HepG2 (cell line): ENCODE measurements around the gene CAPN8. TPM values are rescaled to one million over a fixed set of nuclear protein-coding genes. Genes with fewer than 3 reads are reported as not detected.
A peak's percentile ranks its signal among the peaks of the same experiment; 100 is the strongest.

Experiments
- CCAR2 ChIP-seq: fragments of 200-400 bp; formaldehyde crosslinking; optimal IDR thresholded peaks from 2 replicates; pipeline ENCODE3; 2018; ENCODE audit warnings: low read depth, mild to moderate bottlenecking, low read length, moderate library complexity
- CEBPZ ChIP-seq: IDR thresholded peaks from 2 replicates; pipeline ENCODE4 v1.6.1; 2012; ENCODE audit warnings: low read length, improper control_type of control experiment
- ELF1 ChIP-seq: sonication (generic); formaldehyde crosslinking; IDR thresholded peaks from 2 replicates; pipeline ENCODE4 v1.4.0; 2020; ENCODE audit warnings: missing genetic modification reagents
- JUND ChIP-seq: sonication (generic); formaldehyde crosslinking; IDR thresholded peaks from 2 replicates; pipeline ENCODE4 v1.8.0; 2022; ENCODE audit warnings: mild to moderate bottlenecking, missing genetic modification reagents
- KDM1A ChIP-seq: IDR thresholded peaks from 2 replicates; pipeline ENCODE4 v1.6.1; 2016; ENCODE audit warnings: missing compliant biosample characterization
- MLLT10 ChIP-seq: sonication (generic); formaldehyde crosslinking; IDR thresholded peaks from 2 replicates; pipeline ENCODE4 v1.4.0; 2020; ENCODE audit warnings: missing genetic modification reagents
- MZF1 ChIP-seq: sonication (generic); formaldehyde crosslinking; IDR thresholded peaks from 2 replicates; pipeline ENCODE4 v1.8.1; 2023; ENCODE audit warnings: mild to moderate bottlenecking, missing genetic modification reagents, borderline replicate concordance
- NCOA2 ChIP-seq: sonication (generic); formaldehyde crosslinking; IDR thresholded peaks from 2 replicates; pipeline ENCODE4 v1.8.0; 2022; ENCODE audit warnings: inconsistent platforms
- POGZ ChIP-seq: sonication (generic); formaldehyde crosslinking; IDR thresholded peaks from 2 replicates; pipeline ENCODE4 v1.4.0; 2020; ENCODE audit warnings: mild to moderate bottlenecking, missing genetic modification reagents
- SKI ChIP-seq: fragments of 450-650 bp; IDR thresholded peaks from one replicate; pipeline ENCODE4 v1.6.1; 2018; ENCODE audit warnings: mild to moderate bottlenecking; ENCODE audit not compliant: partially characterized antibody
- UBTF ChIP-seq: sonication (generic); formaldehyde crosslinking; IDR thresholded peaks from 2 replicates; pipeline ENCODE4 v1.4.0; 2020; ENCODE audit warnings: mild to moderate bottlenecking, missing genetic modification reagents
- ZKSCAN5 ChIP-seq: sonication (generic); formaldehyde crosslinking; IDR thresholded peaks from 2 replicates; pipeline ENCODE4 v1.5.1; 2020; ENCODE audit warnings: mild to moderate bottlenecking, missing genetic modification reagents
- ZNF205 ChIP-seq: IDR thresholded peaks from 2 replicates; pipeline ENCODE4 v1.6.1; 2018; ENCODE audit warnings: missing biosample characterization, missing genetic modification reagents
- ZNF296 ChIP-seq: sonication (generic); formaldehyde crosslinking; conservative IDR thresholded peaks from 2 replicates; pipeline ENCODE4 v1.5.0; 2020; ENCODE audit warnings: mild to moderate bottlenecking, missing genetic modification reagents
- ZNF441 ChIP-seq: sonication (generic); formaldehyde crosslinking; IDR thresholded peaks from 2 replicates; pipeline ENCODE4 v1.7.0; 2021; ENCODE audit warnings: missing genetic modification reagents, borderline replicate concordance
- ZNF446 ChIP-seq: sonication (generic); formaldehyde crosslinking; IDR thresholded peaks from 2 replicates; pipeline ENCODE4 v1.5.0; 2020; ENCODE audit warnings: mild to moderate bottlenecking, missing genetic modification reagents
- polyA plus RNA-seq, 8 experiments: library from polyadenylated mRNA; depleted of rRNA in 3 of 8; stranded (reverse) in 7 of 8; unstranded in 1 of 8; fragments of >200 nt; fragmentation: Illumina TruSeq in 4 of 8; extraction: Trizol in 4 of 8; gene quantifications; 2 replicates each; pipeline versions ENCODE4 v1.2.1 to v1.2.3, GENCODE V29; 2011 to 2016; ENCODE audit warnings: low read depth in 4 of 8, missing spikeins in 1 of 8, mixed read lengths in 1 of 8; ENCODE audit not compliant: insufficient read depth in 1 of 8
- total RNA-seq, 5 experiments: library from RNA; depleted of rRNA; stranded (reverse); fragments of >200 nt; fragmentation: Illumina TruSeq; extraction: Trizol; gene quantifications; 2 replicates each; pipeline ENCODE4 v1.2.3, GENCODE V29; 2016; ENCODE audit warnings: low read depth in 1 of 5
- TF ChIP-seq, protein P1 (sequence below): sonication (generic); formaldehyde crosslinking; IDR thresholded peaks from 2 replicates; pipeline ENCODE4 v1.4.0; 2020; ENCODE audit warnings: mild to moderate bottlenecking, missing genetic modification reagents
- TF ChIP-seq, protein P2 (sequence below): fragments of 450-650 bp; IDR thresholded peaks from 2 replicates; pipeline ENCODE4 v1.6.1; 2016

CAPN8 gene
- total and polyA plus RNA-seq, 2 of the 13 experiments (the other 11 are each of a cell fraction or from before 2014, with no cell fraction given), result 0.20 to 0.25 TPM

GRCh38 chr1:223622132-223622842, 43.2 kb downstream of the CAPN8 start (continued):
- TF ChIP-seq, protein P1, sequence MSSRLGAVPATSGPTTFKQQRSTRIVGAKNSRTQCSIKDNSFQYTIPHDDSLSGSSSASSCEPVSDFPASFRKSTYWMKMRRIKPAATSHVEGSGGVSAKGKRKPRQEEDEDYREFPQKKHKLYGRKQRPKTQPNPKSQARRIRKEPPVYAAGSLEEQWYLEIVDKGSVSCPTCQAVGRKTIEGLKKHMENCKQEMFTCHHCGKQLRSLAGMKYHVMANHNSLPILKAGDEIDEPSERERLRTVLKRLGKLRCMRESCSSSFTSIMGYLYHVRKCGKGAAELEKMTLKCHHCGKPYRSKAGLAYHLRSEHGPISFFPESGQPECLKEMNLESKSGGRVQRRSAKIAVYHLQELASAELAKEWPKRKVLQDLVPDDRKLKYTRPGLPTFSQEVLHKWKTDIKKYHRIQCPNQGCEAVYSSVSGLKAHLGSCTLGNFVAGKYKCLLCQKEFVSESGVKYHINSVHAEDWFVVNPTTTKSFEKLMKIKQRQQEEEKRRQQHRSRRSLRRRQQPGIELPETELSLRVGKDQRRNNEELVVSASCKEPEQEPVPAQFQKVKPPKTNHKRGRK, result no peak
- no peak for TF ChIP-seq ZNF441
- TF ChIP-seq ZKSCAN5 (CRISPR knock-in tag), result no peak
- peak; percentile 42; the same call in 1 of the 2 replicates for TF ChIP-seq POGZ (CRISPR knock-in tag)
- TF ChIP-seq JUND (CRISPR knock-in tag), result no peak
- no peak for TF ChIP-seq MZF1
- no peak for TF ChIP-seq SKI
- peak; percentile 30; the same call in 1 of the 2 replicates for TF ChIP-seq ELF1 (CRISPR knock-in tag)
- TF ChIP-seq MLLT10 (CRISPR knock-in tag), result no peak
- TF ChIP-seq ZNF296 (CRISPR knock-in tag), result no peak
- TF ChIP-seq ZNF205 (CRISPR knock-in tag), result no peak
- TF ChIP-seq, protein P2, sequence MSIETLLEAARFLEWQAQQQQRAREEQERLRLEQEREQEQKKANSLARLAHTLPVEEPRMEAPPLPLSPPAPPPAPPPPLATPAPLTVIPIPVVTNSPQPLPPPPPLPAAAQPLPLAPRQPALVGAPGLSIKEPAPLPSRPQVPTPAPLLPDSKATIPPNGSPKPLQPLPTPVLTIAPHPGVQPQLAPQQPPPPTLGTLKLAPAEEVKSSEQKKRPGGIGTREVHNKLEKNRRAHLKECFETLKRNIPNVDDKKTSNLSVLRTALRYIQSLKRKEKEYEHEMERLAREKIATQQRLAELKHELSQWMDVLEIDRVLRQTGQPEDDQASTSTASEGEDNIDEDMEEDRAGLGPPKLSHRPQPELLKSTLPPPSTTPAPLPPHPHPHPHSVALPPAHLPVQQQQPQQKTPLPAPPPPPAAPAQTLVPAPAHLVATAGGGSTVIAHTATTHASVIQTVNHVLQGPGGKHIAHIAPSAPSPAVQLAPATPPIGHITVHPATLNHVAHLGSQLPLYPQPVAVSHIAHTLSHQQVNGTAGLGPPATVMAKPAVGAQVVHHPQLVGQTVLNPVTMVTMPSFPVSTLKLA, result no peak
- peak; percentile 53 for TF ChIP-seq UBTF (CRISPR knock-in tag)
- TF ChIP-seq CCAR2, result no peak
- peak; percentile 40; the same call in 1 of the 2 replicates for TF ChIP-seq NCOA2 (CRISPR knock-in tag)
- peak; percentile 48; the same call in 1 of the 2 replicates for TF ChIP-seq KDM1A (CRISPR knock-in tag)
- TF ChIP-seq ZNF446 (CRISPR knock-in tag), result no peak
- no peak for TF ChIP-seq CEBPZ
